OCI-LY1 (cell line): Measurements from ENCODE around the gene POU2F1.

Experiments
- EZH2 ChIP-seq: fragments of 200-600 bp; sonication (generic), shearing (Covaris generic); IDR thresholded peaks from 2 replicates; pipeline ENCODE4 v1.8.0; 2017; ENCODE audit warnings: borderline replicate concordance, mixed run types, mild to moderate bottlenecking, antibody characterized with exemption, low read length, moderate library complexity, mixed read lengths
- TF ChIP-seq, protein P1 (sequence below): fragments of 200-600 bp; sonication (generic), shearing (Covaris generic); IDR thresholded peaks from 2 replicates; pipeline ENCODE4 v1.5.1; 2017; ENCODE audit warnings: mild to moderate bottlenecking, antibody characterized with exemption, low read length, moderate library complexity, mixed read lengths

DNA sequence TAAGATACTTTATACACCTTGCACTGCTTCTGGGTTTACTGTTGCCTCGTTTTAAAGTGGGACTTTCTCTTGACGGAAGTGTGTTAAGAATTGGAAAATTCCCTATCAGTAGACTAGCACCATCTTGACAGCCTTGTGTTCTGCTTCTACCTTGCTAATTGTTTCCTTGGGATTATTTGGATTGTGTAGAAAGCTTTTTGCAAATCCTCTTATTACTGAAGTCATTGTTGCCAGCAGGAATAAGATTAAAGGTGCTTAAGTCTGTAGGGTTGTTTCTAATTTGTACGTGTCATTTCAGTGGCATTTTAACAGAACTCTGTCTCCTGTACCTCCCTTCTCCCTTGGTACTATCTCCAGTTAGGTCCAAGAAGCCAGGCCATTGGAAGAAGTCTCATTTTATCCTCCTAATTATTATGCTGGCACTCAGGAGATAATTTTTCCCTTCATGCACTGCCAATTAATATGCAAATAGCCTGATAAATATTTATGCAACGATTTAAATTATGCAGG, 107.7 kb downstream of the POU2F1 start:
- TF ChIP-seq, protein P1, sequence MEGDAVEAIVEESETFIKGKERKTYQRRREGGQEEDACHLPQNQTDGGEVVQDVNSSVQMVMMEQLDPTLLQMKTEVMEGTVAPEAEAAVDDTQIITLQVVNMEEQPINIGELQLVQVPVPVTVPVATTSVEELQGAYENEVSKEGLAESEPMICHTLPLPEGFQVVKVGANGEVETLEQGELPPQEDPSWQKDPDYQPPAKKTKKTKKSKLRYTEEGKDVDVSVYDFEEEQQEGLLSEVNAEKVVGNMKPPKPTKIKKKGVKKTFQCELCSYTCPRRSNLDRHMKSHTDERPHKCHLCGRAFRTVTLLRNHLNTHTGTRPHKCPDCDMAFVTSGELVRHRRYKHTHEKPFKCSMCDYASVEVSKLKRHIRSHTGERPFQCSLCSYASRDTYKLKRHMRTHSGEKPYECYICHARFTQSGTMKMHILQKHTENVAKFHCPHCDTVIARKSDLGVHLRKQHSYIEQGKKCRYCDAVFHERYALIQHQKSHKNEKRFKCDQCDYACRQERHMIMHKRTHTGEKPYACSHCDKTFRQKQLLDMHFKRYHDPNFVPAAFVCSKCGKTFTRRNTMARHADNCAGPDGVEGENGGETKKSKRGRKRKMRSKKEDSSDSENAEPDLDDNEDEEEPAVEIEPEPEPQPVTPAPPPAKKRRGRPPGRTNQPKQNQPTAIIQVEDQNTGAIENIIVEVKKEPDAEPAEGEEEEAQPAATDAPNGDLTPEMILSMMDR: no peak
- no peak for TF ChIP-seq EZH2
